NOMO-1 treated with DMSO at 0.1 percent for 48 hours (cell line): ENCODE measurements around the gene SORCS1.
A peak's percentile ranks its signal among the peaks of the same experiment; 100 is the strongest.
"Not testable (repeated sequence)": the region's sequence is repeated elsewhere in the genome, so short reads cannot be mapped to it uniquely, and the experiment has no call there.

Experiments used
- DNase-seq: peaks from one replicate; lab custom pipeline; 2025; ENCODE audit not compliant: unreplicated experiment; lab: John Stamatoyannopoulos, UW

The SORCS1 gene

DNA sequence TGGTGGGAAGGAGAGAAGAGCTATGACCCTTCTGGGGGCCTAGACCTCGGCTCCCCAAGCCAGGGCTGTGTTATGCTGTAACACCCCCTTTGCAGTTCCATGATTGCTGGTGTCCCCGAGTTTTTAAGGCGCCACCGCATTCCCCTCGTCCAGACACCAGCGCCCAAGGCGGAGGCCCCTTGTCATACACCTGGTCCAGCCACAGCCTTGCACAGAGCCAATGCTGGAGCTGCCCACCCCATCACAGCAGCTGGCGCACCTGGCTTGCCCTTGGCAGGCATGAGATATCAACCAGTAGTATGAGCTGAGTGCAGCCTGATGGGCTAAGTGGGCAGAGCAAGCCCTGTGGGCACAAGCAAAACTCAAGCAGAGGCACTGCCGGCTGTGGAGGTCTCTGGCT lies 209.4 kb downstream of the SORCS1 start:
- no peak for DNase-seq

DNA sequence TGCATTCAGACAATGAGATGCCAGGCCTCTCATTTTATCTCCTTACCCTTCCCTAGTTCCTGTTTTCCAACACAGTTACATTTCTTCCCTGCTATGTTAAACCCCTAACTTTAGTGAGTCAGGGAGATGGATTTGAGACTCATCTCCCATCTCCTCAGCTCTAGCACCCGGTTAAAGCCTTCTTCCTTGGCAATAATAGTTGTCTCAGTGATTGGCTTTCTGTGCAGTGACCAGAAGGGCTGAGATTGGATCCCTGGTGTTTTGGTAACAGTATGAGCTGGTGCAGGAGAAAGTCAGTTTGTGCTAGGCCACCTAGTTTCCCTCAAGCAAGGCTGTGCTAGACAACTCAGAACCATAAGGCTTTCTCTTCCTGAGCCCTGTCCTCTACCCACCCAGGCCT lies 212.5 kb downstream of the SORCS1 start:
- no peak for DNase-seq

- DNase-seq: no peak
Measured at GRCh38 chr10:106949680-106950478, 214.6 kb downstream of the SORCS1 start.

DNA sequence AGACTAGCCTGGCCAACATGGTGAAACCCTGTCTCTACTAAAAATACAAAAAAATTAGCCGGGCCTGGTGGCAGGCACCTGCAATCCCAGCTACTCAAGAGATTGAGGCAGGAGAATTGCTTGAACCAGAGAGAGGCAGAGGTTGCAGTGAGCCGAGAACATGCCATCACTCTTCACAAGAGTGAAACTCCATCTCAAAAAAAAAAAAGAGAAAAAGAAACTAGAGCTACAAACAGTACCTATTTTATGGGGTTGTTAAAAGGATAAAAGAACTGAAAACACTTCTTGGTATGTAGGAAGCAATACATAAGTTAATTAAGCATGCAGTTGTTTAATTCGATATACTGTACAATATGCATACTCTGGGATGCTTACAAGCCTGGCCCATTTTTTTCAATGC lies 216.9 kb downstream of the SORCS1 start:
- DNase-seq: no peak

GRCh38 chr10:106942035-106942662 lies 222.4 kb downstream of the SORCS1 start:
- DNase-seq: peak; percentile 33

- no peak for DNase-seq
Measured at GRCh38 chr10:106941297-106942034, 223.0 kb downstream of the SORCS1 start.

DNA sequence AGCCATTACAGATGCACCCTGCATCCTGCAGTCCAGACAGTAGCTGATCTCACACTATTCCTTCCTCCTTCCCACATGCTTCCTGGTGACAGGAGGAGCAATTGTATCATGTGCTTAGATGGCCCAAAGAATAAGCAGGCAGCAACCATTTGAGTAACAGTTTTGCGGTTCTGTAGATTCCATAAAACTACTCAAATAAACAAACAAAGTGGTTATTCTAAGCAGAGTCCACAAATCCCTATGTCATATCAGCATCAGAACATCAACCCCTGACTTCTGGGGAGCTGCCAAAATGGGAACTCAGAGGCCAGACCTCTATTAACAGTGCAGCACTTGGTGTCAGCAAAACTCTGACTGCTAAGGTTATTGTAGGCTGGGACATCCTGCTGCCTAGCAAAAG lies 226.0 kb downstream of the SORCS1 start:
- no peak for DNase-seq

- peak; percentile 92 for DNase-seq
Measured at GRCh38 chr10:106935978-106936451, 228.5 kb downstream of the SORCS1 start.

- DNase-seq: no peak
Measured at GRCh38 chr10:106931853-106932249, 232.7 kb downstream of the SORCS1 start.

- peak; percentile 31 for DNase-seq
Measured at GRCh38 chr10:106931159-106931852, 233.2 kb downstream of the SORCS1 start.

GRCh38 chr10:106930751-106931150 lies 233.8 kb downstream of the SORCS1 start:
- peak; percentile 43 for DNase-seq

- DNase-seq: no peak
Measured at GRCh38 chr10:106929291-106929895, 235.1 kb downstream of the SORCS1 start.

DNA sequence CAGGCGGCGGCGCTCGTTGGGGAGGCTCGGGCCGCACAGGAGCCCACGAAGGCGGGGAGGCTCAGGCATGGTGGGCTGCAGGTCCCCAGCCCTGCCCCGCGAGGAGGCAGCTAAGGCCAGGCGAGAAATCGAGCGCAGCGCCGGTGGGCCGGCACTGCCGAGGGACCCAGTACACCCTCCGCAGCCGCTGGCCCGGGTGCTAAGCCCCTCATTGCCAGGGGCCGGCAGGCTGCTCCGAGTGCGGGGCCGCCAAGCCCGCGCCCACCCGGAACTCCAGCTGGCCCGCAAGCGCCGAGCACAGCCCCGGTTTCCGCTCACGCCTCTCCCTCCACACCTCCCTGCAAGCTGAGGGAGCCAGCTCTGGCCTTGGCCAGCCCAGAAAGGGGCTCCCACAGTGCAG lies 236.4 kb downstream of the SORCS1 start:
- DNase-seq: not testable (repeated sequence)

DNA sequence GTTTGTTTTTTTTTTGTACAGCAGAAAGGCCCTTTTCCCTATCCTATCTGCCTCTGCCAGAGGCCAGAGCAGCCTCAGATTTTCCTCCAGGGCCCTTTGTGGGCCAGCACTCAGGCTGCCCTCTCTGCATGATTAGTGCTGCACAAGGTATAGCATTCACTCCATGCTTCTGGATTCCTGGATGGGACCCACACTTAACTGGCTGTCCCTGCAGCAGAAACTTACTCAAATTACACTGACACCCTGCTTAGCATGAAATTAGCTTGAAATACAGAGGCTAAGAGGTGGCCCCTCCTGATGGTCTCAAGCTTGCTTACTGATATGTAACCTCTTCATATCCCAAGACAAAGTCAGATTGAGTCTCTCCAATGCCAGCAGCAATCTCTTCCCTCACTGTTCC lies 239.3 kb downstream of the SORCS1 start:
- no peak for DNase-seq

DNA sequence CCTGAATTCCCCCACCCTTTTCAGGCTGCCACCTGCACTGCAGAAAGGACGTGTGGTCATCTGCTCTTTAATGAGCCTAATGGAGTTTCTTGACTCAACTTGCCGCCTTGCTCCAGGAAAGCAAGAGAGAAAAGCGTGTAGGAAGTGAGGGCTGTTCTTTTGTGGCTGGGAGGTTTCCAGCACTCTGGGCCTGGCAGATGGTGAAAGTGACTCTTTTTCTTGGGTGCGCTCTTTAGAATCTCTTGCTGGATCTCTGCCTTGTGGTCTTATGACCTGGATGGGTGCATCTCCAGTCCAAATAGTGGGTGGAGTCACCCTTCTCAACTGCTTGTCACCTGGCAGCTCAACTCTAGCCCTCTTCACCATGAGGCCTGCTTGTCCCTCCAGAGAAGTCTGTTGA lies 244.0 kb downstream of the SORCS1 start:
- DNase-seq: no peak

- no peak for DNase-seq
Measured at GRCh38 chr10:106919871-106920282, 244.6 kb downstream of the SORCS1 start.

GRCh38 chr10:106917452-106918055 lies 247.0 kb downstream of the SORCS1 start:
- no peak for DNase-seq

- no peak for DNase-seq
Measured at GRCh38 chr10:106914016-106914415, 250.5 kb downstream of the SORCS1 start.

DNA sequence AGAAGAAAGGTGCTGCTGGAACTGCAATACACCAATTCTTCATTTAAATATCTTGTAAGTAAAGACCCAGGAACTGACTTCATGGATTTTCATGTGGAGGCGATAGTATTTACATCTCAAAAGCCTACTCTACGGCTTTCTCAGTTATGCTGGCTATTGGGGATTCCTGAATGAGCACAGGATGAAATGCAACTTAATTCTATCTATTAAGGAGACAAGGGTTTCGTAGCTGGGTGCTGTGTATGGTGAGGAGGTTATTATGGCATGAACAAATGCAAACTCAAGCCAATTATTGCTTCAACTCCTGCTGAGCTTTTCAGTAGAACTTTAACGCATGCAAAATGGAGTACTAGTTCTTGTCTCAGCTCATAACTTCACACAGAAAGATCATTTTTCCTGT lies 251.2 kb downstream of the SORCS1 start:
- no peak for DNase-seq

DNA sequence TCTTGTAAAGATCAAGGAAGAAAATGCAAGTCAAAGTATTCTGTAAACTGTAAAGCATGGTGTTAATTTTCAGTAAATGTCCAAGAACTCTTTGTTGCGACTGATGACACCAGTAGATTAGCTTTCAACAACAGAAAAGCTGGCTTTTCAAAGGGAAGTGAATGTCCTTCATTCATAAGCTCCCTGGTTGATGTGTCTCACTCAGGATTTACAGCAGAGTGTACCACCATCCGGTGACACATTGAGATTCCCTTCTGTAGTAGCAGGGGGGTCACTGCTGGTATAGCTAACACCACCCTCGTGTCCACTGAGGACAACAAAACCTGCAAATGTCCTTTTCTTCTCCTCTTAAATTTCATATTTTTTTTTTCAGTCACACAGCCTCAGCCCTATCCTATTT lies 253.4 kb downstream of the SORCS1 start:
- DNase-seq: no peak
